Fibroblast of skin of abdomen (primary cell): ENCODE results near the gene POGZ.
"Not testable (repeated sequence)": the region's sequence is repeated elsewhere in the genome, so short reads cannot be mapped to it uniquely, and the experiment has no call there.

Experiments used
- DNase-seq: peaks from one replicate; pipeline ENCODE4 v3.0.0-alpha.2; 2013

The POGZ gene

GRCh38 chr1:151478140-151478812 lies 19.0 kb upstream of the POGZ start:
- no peak for DNase-seq

- DNase-seq = no peak
Measured at GRCh38 chr1:151477066-151477465, 17.8 kb upstream of the POGZ start.

- no peak for DNase-seq
Measured at GRCh38 chr1:151476083-151476482, 16.8 kb upstream of the POGZ start.

- DNase-seq = no peak
Measured at GRCh38 chr1:151475175-151475574, 15.9 kb upstream of the POGZ start.

- no peak for DNase-seq
Measured at GRCh38 chr1:151474745-151475144, 15.5 kb upstream of the POGZ start.

- DNase-seq = peak; percentile 56
Measured at GRCh38 chr1:151472856-151473731, 13.8 kb upstream of the POGZ start.

- DNase-seq = no peak
Measured at GRCh38 chr1:151465026-151465425, 5.7 kb upstream of the POGZ start.

GRCh38 chr1:151461694-151462093 lies 2.4 kb upstream of the POGZ start:
- no peak for DNase-seq

GRCh38 chr1:151458802-151459330 lies 428 bp downstream of the POGZ start:
- peak; percentile 75 for DNase-seq

- DNase-seq = peak; percentile 92
Measured at GRCh38 chr1:151457911-151458801, 1.1 kb downstream of the POGZ start.

GRCh38 chr1:151455966-151456365 lies 3.3 kb downstream of the POGZ start:
- DNase-seq = no peak

GRCh38 chr1:151455231-151455630 lies 4.1 kb downstream of the POGZ start:
- peak; percentile 45 for DNase-seq

- no peak for DNase-seq
Measured at GRCh38 chr1:151447696-151448095, 11.6 kb downstream of the POGZ start.

GRCh38 chr1:151444783-151445177 lies 14.5 kb downstream of the POGZ start:
- no peak for DNase-seq

- DNase-seq = peak; percentile 73
Measured at GRCh38 chr1:151443846-151444782, 15.2 kb downstream of the POGZ start.

GRCh38 chr1:151437396-151437795 lies 21.9 kb downstream of the POGZ start:
- not testable (repeated sequence) for DNase-seq

- DNase-seq = no peak
Measured at GRCh38 chr1:151436985-151437384, 22.3 kb downstream of the POGZ start.

- no peak for DNase-seq
Measured at GRCh38 chr1:151435174-151435573, 24.1 kb downstream of the POGZ start.

GRCh38 chr1:151433827-151434226 lies 25.5 kb downstream of the POGZ start:
- not testable (repeated sequence) for DNase-seq

GRCh38 chr1:151428068-151428467 lies 31.2 kb downstream of the POGZ start:
- no peak for DNase-seq

GRCh38 chr1:151425103-151425502 lies 34.2 kb downstream of the POGZ start:
- no peak for DNase-seq
